COLO668 (cell line): ENCODE measurements around the gene RPL12.
"Not testable (repeated sequence)": the region's sequence is repeated elsewhere in the genome, so short reads cannot be mapped to it uniquely, and the experiment has no call there.

Experiments
- DNase-seq: peaks from one replicate; lab custom pipeline; 2025; ENCODE audit not compliant: unreplicated experiment; lab: John Stamatoyannopoulos, UW

RPL12 gene

DNA sequence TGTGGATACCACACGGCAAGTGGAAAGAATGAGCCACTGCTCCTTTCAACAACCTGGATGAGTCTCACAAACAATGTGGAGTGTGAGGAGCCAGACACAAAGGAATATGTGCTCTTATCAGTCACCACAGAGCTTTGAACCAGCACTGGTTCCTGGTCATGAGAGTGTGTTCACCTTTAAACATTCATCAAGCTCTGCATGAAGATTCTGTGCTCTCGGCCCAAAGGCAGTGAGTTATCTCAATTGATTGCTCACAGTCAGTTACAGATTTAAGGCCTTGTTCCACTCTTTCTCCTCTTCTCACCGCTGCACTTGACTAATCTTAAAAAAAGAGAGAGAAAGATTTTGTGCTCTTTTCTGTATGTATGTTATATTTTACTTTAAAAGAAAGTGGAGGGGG, 19.5 kb upstream of the RPL12 start:
- no peak for DNase-seq

DNA sequence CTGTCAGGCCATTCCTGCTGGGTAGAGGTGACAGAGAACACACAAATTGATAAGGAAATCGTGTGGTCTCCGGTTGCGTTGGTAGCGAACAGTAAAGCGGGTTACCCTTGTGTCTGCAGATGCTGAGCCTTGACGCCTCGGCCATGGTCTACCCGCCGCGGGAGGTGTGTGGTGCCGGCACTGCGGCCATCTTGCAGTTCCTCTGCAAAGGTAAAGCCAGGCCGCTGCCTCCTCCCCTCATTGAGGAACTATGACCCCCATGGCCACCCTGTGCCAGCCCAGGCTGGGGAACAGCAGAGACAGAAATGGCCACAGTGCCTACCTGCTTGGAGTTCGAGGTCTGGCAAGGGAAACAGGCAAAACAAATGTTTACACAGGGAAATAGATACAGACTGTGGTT, 16.4 kb upstream of the RPL12 start:
- no peak for DNase-seq

- not testable (repeated sequence) for DNase-seq
These were observed 15.3 kb upstream of the RPL12 start for GRCh38 chr9:127466407-127466917.

- no peak for DNase-seq
These were observed 12.7 kb upstream of the RPL12 start for GRCh38 chr9:127463911-127464310.

DNA sequence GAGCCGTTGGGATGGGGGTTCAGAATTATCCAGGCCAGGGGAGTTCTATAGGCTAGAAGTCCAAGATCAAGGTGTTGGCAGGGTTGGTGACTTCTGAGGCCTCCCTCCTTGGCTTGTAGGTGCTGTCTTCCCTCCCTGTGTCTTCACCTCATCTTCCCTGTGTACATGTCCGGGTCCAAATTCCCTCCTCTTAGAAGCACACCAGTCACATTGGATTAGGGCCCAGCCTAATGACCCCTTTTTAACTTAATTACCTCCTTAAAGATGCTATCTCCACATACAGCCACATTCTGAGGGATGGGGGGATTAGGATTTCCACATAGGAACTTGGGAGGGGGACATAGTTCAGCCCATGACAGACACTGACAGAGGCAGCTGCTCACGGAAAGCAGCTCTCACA, 12.2 kb upstream of the RPL12 start:
- no peak for DNase-seq

GRCh38 chr9:127458921-127459320, 7.7 kb upstream of the RPL12 start:
- no peak for DNase-seq

DNA sequence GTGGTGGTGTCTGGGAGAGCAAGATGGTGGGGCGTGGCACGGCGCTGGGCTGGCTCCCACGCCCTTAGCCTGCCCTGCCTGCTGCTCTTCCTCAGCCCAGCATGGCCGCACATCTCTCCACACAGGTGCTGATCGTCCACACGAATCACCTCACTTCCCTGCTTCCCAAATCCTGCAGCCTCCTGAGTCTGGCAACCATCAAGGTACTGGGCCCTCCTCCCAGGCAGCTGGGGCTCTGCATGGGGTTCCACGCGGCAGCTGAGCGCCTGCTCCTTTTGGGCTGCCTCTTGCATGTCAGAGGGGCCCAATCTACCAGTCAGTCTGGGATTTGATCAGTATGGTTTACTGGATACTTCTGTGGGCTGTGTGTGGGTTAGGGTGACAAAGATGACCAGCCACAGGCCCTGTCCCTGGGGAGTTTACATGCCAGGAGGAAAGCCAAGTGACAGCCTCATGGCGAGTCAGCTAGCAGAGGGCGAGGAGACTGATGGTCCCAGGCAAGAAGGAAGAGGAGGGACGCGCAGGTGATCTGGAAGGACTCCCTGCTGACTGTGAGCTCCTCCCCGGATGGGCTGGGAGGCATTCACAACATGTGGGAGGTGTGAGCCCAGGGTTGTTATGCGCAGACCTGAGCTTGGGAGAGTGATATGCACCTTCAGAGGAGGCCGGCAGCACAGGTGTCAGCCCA, 6.1 kb upstream of the RPL12 start:
- DNase-seq = no peak

DNA sequence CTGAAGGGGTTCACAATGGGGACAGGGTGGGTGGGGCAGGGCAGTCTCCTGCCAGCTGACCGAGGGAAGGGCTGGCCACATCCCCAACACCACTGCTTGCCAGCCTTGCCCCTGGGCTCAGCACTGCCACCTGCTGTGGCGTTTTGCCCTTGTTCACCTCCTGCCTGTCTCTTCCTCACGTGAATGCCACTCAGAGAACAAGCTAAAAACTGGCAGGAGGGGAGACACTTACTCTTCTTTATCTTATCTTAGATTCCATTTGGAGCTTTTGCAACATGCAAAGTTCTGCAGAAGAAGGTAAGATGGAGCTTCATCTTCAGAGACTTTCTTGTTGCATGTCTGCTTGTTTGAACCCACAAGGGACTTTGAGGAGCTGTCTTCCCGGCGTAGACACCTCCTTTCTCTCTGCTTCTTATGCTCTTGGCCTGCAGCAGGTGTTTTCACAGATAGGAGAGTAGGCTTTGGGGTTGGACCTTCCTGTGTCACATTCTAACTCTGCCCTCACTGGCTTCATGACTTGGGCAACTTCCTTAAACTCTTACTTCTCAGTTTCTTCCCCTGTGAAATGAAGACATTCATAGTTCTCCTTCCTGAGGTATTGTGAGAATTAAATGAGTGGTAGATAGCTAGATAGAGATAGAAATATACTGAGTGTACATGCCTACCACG, 4.3 kb upstream of the RPL12 start:
- DNase-seq = peak; percentile 31

DNA sequence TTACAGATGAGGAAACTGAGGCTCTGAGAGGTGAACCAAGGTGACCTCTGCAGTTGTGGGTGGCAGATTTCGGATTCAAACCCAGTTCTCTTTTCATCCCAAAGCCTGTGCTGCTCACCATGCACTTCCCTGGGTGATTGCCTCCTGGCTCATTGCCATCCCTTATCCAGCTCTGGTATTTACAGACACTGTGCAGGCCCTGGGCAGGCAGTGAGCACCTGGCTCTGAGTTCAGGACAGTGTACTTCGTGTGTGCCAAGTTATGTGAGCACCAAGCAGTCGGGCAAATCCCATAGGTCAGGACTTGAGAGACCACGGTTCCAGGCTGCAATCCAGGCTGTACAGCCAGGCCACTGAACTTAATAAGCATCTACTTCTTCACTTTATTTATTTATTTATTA, 1.5 kb upstream of the RPL12 start:
- peak; percentile 36 for DNase-seq

- DNase-seq = peak; percentile 61
These were observed 851 bp upstream of the RPL12 start for GRCh38 chr9:127451858-127452656.

DNA sequence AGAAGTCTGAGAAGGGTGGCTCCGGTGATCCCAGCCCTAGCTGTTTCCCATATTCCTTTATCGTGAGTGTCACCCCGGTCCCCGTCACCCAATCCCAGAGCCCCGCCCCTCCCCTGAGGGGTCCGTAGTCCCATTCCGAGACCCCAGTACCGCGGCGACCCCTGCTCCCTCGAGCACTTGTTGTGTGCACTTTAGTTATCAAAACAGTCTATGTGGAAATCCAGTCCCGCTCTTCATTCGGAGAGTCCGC, 327 bp upstream of the RPL12 start:
- DNase-seq = no peak

GRCh38 chr9:127450243-127450760, 904 bp downstream of the RPL12 start:
- peak; percentile 35 for DNase-seq

- no peak for DNase-seq
These were observed 1.8 kb downstream of the RPL12 start for GRCh38 chr9:127449332-127449966.

GRCh38 chr9:127448112-127448805, 2.9 kb downstream of the RPL12 start:
- no peak for DNase-seq

DNA sequence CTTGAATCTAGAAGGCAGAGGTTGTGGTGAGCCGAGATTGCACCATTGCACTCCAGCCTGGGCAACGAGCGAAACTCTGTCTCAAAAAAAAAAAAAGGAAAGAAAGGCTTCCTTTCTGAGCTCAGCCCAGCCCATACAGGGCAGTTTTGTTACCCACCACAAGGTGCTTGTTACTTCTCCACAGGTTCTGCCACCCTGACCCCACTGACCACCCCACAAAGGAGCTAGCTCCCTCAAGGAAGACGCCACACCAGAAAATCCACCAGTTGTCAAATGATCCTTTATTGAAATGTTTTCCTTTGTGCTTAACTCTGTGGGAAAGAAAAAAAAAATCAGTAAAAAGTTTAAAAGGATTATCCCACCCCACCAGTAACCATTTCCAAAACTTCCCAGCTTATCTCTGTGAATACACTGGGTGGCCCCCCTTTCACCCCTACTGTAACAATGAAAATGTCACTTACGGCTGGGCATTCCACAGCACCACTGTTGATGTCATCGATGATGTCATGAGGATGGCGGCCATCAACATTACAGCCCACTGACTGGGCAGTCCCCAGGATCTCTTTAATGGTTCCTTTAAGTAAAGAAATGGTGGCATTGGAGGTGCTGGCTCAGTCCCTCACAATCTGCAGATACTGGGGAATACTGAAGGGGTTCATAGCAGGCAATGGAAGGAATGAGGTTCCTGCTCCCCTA, 3.6 kb downstream of the RPL12 start:
- DNase-seq = no peak

GRCh38 chr9:127446713-127447415, 4.3 kb downstream of the RPL12 start:
- no peak for DNase-seq

DNA sequence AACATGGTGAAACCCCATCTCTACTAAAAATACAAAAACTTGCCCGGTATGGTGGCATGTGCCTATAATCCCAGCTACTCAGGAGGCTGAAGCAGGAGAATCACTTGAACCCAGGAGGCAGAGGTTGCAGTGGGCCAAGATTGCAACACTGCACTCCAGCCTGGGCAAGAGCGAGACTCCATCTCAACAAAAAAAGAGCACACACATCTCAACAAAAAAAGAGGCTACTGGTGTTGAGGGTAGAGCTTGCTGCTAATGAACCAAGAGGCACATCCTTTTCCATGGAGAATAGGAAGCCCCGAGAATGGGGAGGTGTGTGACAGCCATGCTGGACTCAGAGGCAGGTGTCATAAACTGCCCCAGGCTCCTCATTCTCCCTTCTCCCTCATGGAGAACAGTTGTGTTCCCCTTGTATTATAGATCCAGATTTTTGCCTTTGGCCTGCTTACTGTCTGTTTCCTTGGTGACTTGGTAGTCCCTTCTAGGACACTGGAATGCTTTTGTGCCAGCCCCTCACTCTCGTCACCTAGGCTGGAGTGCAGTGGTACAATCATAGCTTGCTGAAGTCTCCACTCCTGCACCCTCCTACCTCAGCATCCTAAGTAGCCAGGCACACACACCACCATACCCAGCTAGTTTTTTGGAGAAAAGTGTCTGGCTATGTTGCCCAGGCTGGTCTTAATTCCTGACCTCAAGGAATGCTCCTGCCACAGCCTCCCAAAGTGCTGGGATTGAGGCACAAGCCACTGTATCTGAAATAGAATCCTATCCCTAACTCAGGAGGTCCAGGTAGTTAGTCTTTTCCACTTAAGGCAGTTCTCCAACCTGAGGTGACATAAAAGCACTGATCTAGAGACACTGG, 5.1 kb downstream of the RPL12 start:
- no peak for DNase-seq

DNA sequence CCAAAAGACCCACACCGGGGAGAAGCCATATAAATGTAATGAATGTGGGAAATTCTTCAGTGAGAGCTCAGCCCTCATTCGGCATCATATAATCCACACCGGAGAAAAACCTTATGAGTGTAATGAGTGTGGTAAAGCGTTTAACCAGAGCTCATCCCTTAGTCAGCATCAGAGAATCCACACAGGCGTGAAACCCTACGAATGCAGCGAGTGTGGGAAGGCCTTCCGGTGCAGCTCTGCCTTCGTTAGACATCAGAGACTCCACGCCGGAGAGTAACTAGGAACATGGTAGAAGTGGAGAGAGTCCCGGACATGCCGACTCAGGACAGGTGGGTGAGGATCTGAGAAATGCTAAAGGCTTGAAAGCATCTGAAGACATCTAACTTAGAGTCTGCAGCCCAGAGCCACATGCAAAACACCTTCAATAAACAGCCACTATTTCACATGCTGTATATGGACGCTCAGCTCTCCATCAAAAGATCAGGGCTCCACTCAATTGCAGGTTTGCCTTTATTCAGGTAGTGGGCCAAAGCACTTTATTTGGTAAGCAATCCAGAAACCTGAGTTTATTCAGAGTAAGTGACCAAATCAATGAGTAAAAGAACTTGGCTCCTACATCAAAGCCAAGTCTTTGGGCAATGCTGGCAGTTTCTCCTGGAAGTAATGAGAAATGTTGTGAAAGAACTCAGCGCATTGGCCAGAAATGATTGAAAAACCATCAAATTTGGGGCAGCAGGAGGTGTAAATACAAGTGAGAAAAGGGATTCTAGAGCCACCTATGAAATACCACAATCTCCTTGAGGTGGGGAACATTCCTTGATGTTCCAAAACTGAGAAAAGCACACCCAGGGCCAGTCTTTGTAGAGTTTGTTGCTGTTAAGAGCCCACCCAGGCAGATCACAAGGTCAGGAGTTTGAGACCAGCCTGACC, 6.0 kb downstream of the RPL12 start:
- DNase-seq = no peak
